H1 (cell line): ENCODE results near the gene MCC. TPM values are rescaled to one million over a fixed set of nuclear protein-coding genes. Genes with fewer than 3 reads are reported as not detected.

Experiments used
- CTCF ChIA-PET: fragments of 300-600 bp; sonication (Branson Sonifier 250); formaldehyde crosslinking; loops from one replicate; lab custom pipeline; 2021; ENCODE audit not compliant: partially characterized antibody; lab: Charles Lee
- POLR2A ChIA-PET: fragments of 300-600 bp; sonication (Branson Sonifier 250); formaldehyde crosslinking; loops from one replicate; lab custom pipeline; 2021; ENCODE audit warnings: inconsistent platforms; ENCODE audit not compliant: partially characterized antibody; lab: Charles Lee
- DNase-seq, 2 experiments: peaks; one replicate each; pipeline versions ENCODE4 v3.0.0 to v3.0.0-alpha.2; 2010 to 2022; ENCODE audit warnings: low spot score in 2 of 2, low read depth in 1 of 2, mixed read lengths in 1 of 2
- FAIRE-seq: peaks from 2 replicates; lab custom pipeline; 2011; peaks lifted over from hg19 to GRCh38; lab: Jason Lieb, UNC
- H2AFZ ChIP-seq: 2 replicates; pipeline ENCODE4 v1.8.1; 2012; ENCODE audit warnings: low read length, inconsistent platforms
- H2AK5ac ChIP-seq: 2 replicates; pipeline ENCODE4 v1.6.1; 2013; ENCODE audit warnings: low read depth, low read length
- H2BK120ac ChIP-seq: replicated peaks from 2 replicates; pipeline ENCODE3; 2013; ENCODE audit warnings: low read depth, low read length, inconsistent platforms
- H2BK12ac ChIP-seq: 2 replicates; pipeline ENCODE4 v1.6.1; 2013; ENCODE audit warnings: low read depth, low read length
- H2BK15ac ChIP-seq: 2 replicates; pipeline ENCODE4 v1.6.1; 2013; ENCODE audit warnings: low read length
- H2BK20ac ChIP-seq: 2 replicates; pipeline ENCODE4 v1.6.1; 2013; ENCODE audit warnings: low read length
- H2BK5ac ChIP-seq: 2 replicates; pipeline ENCODE4 v1.6.1; 2013; ENCODE audit warnings: low read depth, low read length
- H3K14ac ChIP-seq: 2 replicates; pipeline ENCODE4 v1.6.1; 2013; ENCODE audit warnings: inconsistent platforms; ENCODE audit not compliant: insufficient read length
- H3K18ac ChIP-seq: 2 replicates; pipeline ENCODE4 v1.6.1; 2013; ENCODE audit warnings: low read length; ENCODE audit errors: extremely low read depth
- H3K23ac ChIP-seq: 2 replicates; pipeline ENCODE4 v1.6.1; 2013; ENCODE audit warnings: inconsistent platforms; ENCODE audit not compliant: insufficient read length
- H3K23me2 ChIP-seq: 2 replicates; pipeline ENCODE4 v1.6.1; 2013; ENCODE audit warnings: low read depth, low read length
- H3K27ac ChIP-seq: 2 replicates; pipeline ENCODE4 v1.6.1; 2011; ENCODE audit warnings: low read depth, low read length, inconsistent platforms
- H3K27me3 ChIP-seq, 4 experiments: replicated peaks in 1 of 4; 1 replicate in 1 of 4; 2 replicates in 3 of 4; pipeline versions ENCODE4 v1.6.1 to v1.8.1; 2011 to 2013; ENCODE audit warnings: low read length in 3 of 4, mild to moderate bottlenecking in 3 of 4, inconsistent platforms in 2 of 4, mixed read lengths in 2 of 4, moderate library complexity in 1 of 4; ENCODE audit not compliant: control insufficient read depth in 3 of 4, insufficient read depth in 3 of 4; ENCODE audit errors: extremely low read depth in 1 of 4
- H3K36me3 ChIP-seq, 4 experiments: 2 replicates each; pipeline versions ENCODE4 v1.6.1 to v1.8.1; 2011 to 2013; ENCODE audit warnings: mild to moderate bottlenecking in 4 of 4, low read length in 3 of 4, moderate library complexity in 2 of 4, control low read depth in 1 of 4, inconsistent platforms in 1 of 4; ENCODE audit not compliant: insufficient read depth in 4 of 4, control insufficient read depth in 2 of 4
- H3K4ac ChIP-seq: replicated peaks from 2 replicates; pipeline ENCODE3; 2013; ENCODE audit warnings: low read length, low read depth, mixed read lengths, inconsistent platforms; ENCODE audit not compliant: insufficient read length
- H3K4me1 ChIP-seq, 4 experiments: replicated peaks in 1 of 4; 1 replicate in 1 of 4; 2 replicates in 3 of 4; pipeline versions ENCODE4 v1.6.1 to v1.8.1; 2011 to 2013; ENCODE audit warnings: low read length in 3 of 4, inconsistent platforms in 2 of 4, mixed read lengths in 1 of 4; ENCODE audit not compliant: insufficient read depth in 4 of 4, control insufficient read depth in 3 of 4
- H3K4me2 ChIP-seq, 2 experiments: 2 replicates each; pipeline versions ENCODE4 v1.6.1 to v1.8.1; 2011 to 2013; ENCODE audit warnings: low read depth in 2 of 2, low read length in 2 of 2, control low read depth in 1 of 2, inconsistent platforms in 1 of 2, mild to moderate bottlenecking in 1 of 2; ENCODE audit not compliant: insufficient read depth in 1 of 2
- H3K4me3 ChIP-seq, 4 experiments: fragments of 200-600, 300-600 bp in 1 of 4; sonication (generic), shearing (Covaris generic), sonication (Bioruptor Twin) in 1 of 4; 2 replicates each; pipeline versions ENCODE4 v1.5.1 to v1.8.1; 2011 to 2016; ENCODE audit warnings: low read length in 4 of 4, low read depth in 3 of 4, control low read depth in 2 of 4, inconsistent platforms in 2 of 4, mild to moderate bottlenecking in 2 of 4, mixed read lengths in 1 of 4, moderate library complexity in 1 of 4; ENCODE audit not compliant: insufficient read depth in 2 of 4; ENCODE audit errors: extremely low read depth in 1 of 4
- H3K56ac ChIP-seq: replicated peaks from 2 replicates; pipeline ENCODE3; 2013; ENCODE audit warnings: low read depth, mild to moderate bottlenecking, mixed read lengths, low read length, inconsistent platforms; ENCODE audit not compliant: insufficient read length
- H3K79me1 ChIP-seq: 2 replicates; pipeline ENCODE4 v1.6.1; 2013; ENCODE audit warnings: low read depth, low read length, control low read depth
- H3K79me2 ChIP-seq, 2 experiments: 2 replicates each; pipeline versions ENCODE4 v1.6.1 to v1.8.1; 2012 to 2013; ENCODE audit warnings: low read length in 2 of 2, mild to moderate bottlenecking in 2 of 2, inconsistent platforms in 1 of 2; ENCODE audit not compliant: insufficient read depth in 2 of 2, control insufficient read depth in 1 of 2
- H3K9ac ChIP-seq, 4 experiments: replicated peaks in 1 of 4; 1 replicate in 1 of 4; 2 replicates in 3 of 4; pipeline versions ENCODE4 v1.6.1 to v1.8.1; 2011 to 2013; ENCODE audit warnings: low read depth in 3 of 4, low read length in 3 of 4, control low read depth in 2 of 4, mild to moderate bottlenecking in 2 of 4, moderate library complexity in 2 of 4, inconsistent platforms in 1 of 4; ENCODE audit errors: extremely low read depth in 1 of 4
- H3K9me3 ChIP-seq, 2 experiments: 2 replicates each; pipeline versions ENCODE4 v1.6.1 to v1.8.1; 2012 to 2013; ENCODE audit warnings: mild to moderate bottlenecking in 2 of 2, moderate library complexity in 2 of 2, control low read depth in 1 of 2, inconsistent platforms in 1 of 2, low read depth in 1 of 2, low read length in 1 of 2, mixed read lengths in 1 of 2; ENCODE audit not compliant: insufficient read depth in 2 of 2
- H4K20me1 ChIP-seq, 2 experiments: replicated peaks in 1 of 2; 2 replicates each; pipeline versions ENCODE3 to v1.8.1; 2011 to 2013; ENCODE audit warnings: inconsistent platforms in 2 of 2, low read length in 2 of 2, mild to moderate bottlenecking in 1 of 2; ENCODE audit not compliant: insufficient read depth in 2 of 2, control insufficient read depth in 1 of 2
- H4K5ac ChIP-seq: 2 replicates; pipeline ENCODE4 v1.6.1; 2013; ENCODE audit warnings: low read length, low read depth, mixed read lengths, inconsistent platforms; ENCODE audit not compliant: insufficient read length
- H4K8ac ChIP-seq: 2 replicates; pipeline ENCODE4 v1.8.0; 2013; ENCODE audit warnings: mild to moderate bottlenecking, moderate library complexity, low read length, inconsistent platforms; ENCODE audit not compliant: insufficient read depth; ENCODE audit errors: extremely low read depth
- H4K91ac ChIP-seq: replicated peaks from 2 replicates; pipeline ENCODE3; 2013; ENCODE audit warnings: low read length, mixed read lengths, inconsistent platforms; ENCODE audit not compliant: insufficient read length
- RXRA ChIP-seq: IDR thresholded peaks from 2 replicates; pipeline ENCODE4 v1.6.1; 2011; ENCODE audit warnings: low read depth, mild to moderate bottlenecking, low read length, moderate library complexity; ENCODE audit not compliant: insufficient read depth
- WGBS, 2 experiments: shearing (Covaris generic) in 1 of 2; methylation state at CpG; one replicate each; pipeline versions ENCODE4 v1.1.6 to v1.1.7; 2013 to 2015; ENCODE audit warnings: low lambda C conversion rate in 2 of 2, mixed read lengths in 2 of 2, inconsistent platforms in 1 of 2, low coverage in 1 of 2, missing lambda C conversion rate in 1 of 2; ENCODE audit not compliant: insufficient replicate concordance in 2 of 2, insufficient coverage in 1 of 2, insufficient read length in 1 of 2; ENCODE audit errors: extremely low coverage in 1 of 2, missing lambda C conversion rate in 1 of 2; 5-methylcytosine and 5-hydroxymethylcytosine counted together
- polyA plus RNA-seq, 7 experiments: library from polyadenylated mRNA; depleted of rRNA in 3 of 7; stranded (reverse) in 5 of 7; unstranded in 2 of 7; fragments of >200 nt in 5 of 7; fragments of 200-250 nt in 2 of 7; gene quantifications; 1 replicate in 5 of 7; 2 replicates in 1 of 7; 4 replicates in 1 of 7; pipeline versions ENCODE4 v1.2.1 to v1.2.3, GENCODE V29; 2011 to 2013; ENCODE audit warnings: missing spikeins in 2 of 7, mixed read lengths in 2 of 7
- total RNA-seq: library from RNA; stranded (reverse); fragmentation: NEBNext Ultra II Directional; extraction: Animal tissue kit (Norgen Biotek cat#: 25700); gene quantifications from 2 replicates; pipeline ENCODE4 v1.2.1, GENCODE V29; 2021
- TF ChIP-seq, protein P1 (sequence below): IDR thresholded peaks from 2 replicates; pipeline ENCODE4 v1.6.1; 2012; ENCODE audit warnings: inconsistent platforms

The MCC gene
- total and polyA plus RNA-seq, 2 of the 8 experiments (the other 6 are each of a cell fraction or from before 2014, with no cell fraction given), result 2.6 to 18.3 TPM

DNA sequence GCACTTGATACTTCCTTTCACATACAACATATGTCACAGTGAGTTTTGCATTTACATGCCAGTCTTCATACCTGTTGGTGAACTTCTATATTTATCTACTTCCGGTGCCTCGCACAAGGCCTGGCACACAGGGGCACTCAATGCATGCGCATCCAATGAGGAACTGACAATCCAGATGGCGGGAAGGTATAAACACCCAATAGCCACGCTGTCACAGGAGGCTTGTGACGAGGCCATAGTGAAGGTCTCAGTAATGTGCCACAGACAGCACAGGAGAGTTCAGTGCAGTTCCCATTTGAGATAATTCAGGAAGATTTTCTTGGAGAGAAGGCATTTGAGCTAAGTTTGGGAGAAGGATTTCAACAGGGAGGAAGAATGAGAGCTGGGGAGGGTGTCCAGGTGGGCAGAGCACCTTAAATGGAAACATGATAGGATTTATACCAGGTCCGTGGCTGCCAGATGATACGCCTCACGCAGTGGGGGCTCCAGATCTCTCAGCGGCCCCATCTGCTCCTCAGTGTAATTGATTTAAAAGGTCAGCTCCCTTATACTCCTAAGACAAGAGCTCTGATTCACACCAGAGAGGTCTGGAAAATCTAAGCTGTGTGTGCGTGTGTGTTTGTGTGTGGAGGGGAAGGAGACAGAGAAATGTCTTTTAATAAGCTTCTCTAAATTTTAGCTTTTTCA is 305.5 kb downstream of the MCC start:
- 93% methylated on average over 11 of the region's 11 CpGs; no CpG with 5 or more reads in 1 of the 2 experiments for WGBS, 2 experiments

More for the DNA sequence above, 305.5 kb downstream of the MCC start:
- H2BK120ac ChIP-seq, result no peak overlapping the region
- H2AFZ ChIP-seq, result no peak overlapping the region
- H3K79me1 ChIP-seq, result peaks cover 3% of the 10 kb centered on the region; the same call in 1 of the 2 replicates
- H3K27ac ChIP-seq, result no peak overlapping the region
- H3K56ac ChIP-seq, result no peak overlapping the region
- H3K27me3 ChIP-seq, result no peaks in the 10 kb centered on the region
- H3K79me2 ChIP-seq, result no peaks in the 10 kb centered on the region
- no peak overlapping the region for H3K14ac ChIP-seq
- no peaks in the 10 kb centered on the region for H4K20me1 ChIP-seq
- no peak for FAIRE-seq
- no peaks in the 10 kb centered on the region for H3K36me3 ChIP-seq
- H4K91ac ChIP-seq, result no peak overlapping the region
- DNase-seq, result no peak
- H2BK15ac ChIP-seq, result no peak overlapping the region
- H2AK5ac ChIP-seq, result no peak overlapping the region
- H4K5ac ChIP-seq, result no peak overlapping the region
- no peak overlapping the region for H2BK12ac ChIP-seq
- no peak overlapping the region for H3K18ac ChIP-seq
- H3K23me2 ChIP-seq, result no peaks in the 10 kb centered on the region
- no peak overlapping the region for H3K9ac ChIP-seq
- H4K8ac ChIP-seq, result no peak overlapping the region
- H3K9me3 ChIP-seq, result no peaks in the 10 kb centered on the region
- TF ChIP-seq, protein P1, sequence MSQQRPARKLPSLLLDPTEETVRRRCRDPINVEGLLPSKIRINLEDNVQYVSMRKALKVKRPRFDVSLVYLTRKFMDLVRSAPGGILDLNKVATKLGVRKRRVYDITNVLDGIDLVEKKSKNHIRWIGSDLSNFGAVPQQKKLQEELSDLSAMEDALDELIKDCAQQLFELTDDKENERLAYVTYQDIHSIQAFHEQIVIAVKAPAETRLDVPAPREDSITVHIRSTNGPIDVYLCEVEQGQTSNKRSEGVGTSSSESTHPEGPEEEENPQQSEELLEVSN, result peak; percentile 67; the same call in 1 of the 2 replicates
- TF ChIP-seq RXRA, result no peak
- CTCF ChIA-PET, result interaction anchor here (0.5 to 2.8 kb wide), 10 partner anchors 10 to 807 kb away, joined by 3 to 12 read pairs (median 4); no protein-coding TSS in a partner anchor
- peaks cover 2 to 12% (median 4%) of the 10 kb centered on the region in 4 experiments; a peak in 5 of 7 replicates for H3K4me1 ChIP-seq
- H2BK5ac ChIP-seq, result no peak overlapping the region
- POLR2A ChIA-PET, result interaction anchor here (1.3 kb wide), 1 partner anchor 16 kb away, joined by 3 read pairs; no protein-coding TSS in a partner anchor
- no peak overlapping the region for H3K4ac ChIP-seq
- no peak overlapping the region for H3K4me2 ChIP-seq
- H3K4me3 ChIP-seq, result no peak overlapping the region
- no peak overlapping the region for H3K23ac ChIP-seq
- H2BK20ac ChIP-seq, result no peak overlapping the region
